Measurements from ENCODE around the gene TWSG1.

- TF ChIP-seq CTCF (IDR thresholded peaks at IDR 0.05) (no peak), POLR2A (IDR thresholded peaks at IDR 0.05) (no peak), EP300 (IDR thresholded peaks at IDR 0.05) (no peak), POLR2AphosphoS5 (IDR thresholded peaks at IDR 0.05) (no peak)
These were observed 65.6 kb downstream of the TWSG1 start for GRCh38 chr18:9400197-9400596.
